Liver (tissue), 9 donors: Measurements from ENCODE around the gene SLC12A8. TPM values are rescaled to one million over a fixed set of nuclear protein-coding genes. Genes with fewer than 3 reads are reported as not detected.

ENCODE experiments used
- DNase-seq: peaks from one replicate; pipeline ENCODE4 v3.0.0-alpha.2; 2017; ENCODE audit warnings: low spot score
- H3K27ac ChIP-seq, 2 donors: one replicate each; pipeline ENCODE4 v1.7.0; 2013; ENCODE audit warnings: inconsistent platforms in 2 of 2, low read length in 2 of 2, control low read depth in 1 of 2, low read depth in 1 of 2, mild to moderate bottlenecking in 1 of 2
- H3K27me3 ChIP-seq, 4 donors: one replicate each; pipeline versions ENCODE4 v1.6.1 to v1.7.0; 2013; ENCODE audit warnings: low read length in 3 of 4, inconsistent platforms in 1 of 4, mild to moderate bottlenecking in 1 of 4, moderate library complexity in 1 of 4; ENCODE audit not compliant: control insufficient read depth in 4 of 4, insufficient read depth in 4 of 4
- H3K36me3 ChIP-seq, 4 donors: one replicate each; pipeline versions ENCODE4 v1.6.1 to v1.7.0; 2013; ENCODE audit warnings: low read length in 3 of 4, mild to moderate bottlenecking in 3 of 4, low read depth in 1 of 4, moderate library complexity in 1 of 4; ENCODE audit not compliant: control insufficient read depth in 4 of 4, insufficient read depth in 3 of 4
- H3K4me1 ChIP-seq, 4 donors: one replicate each; pipeline versions ENCODE4 v1.6.1 to v1.7.0; 2013; ENCODE audit warnings: low read length in 3 of 4, mild to moderate bottlenecking in 3 of 4, moderate library complexity in 1 of 4; ENCODE audit not compliant: control insufficient read depth in 4 of 4, insufficient read depth in 4 of 4
- H3K4me3 ChIP-seq, 3 donors: one replicate each; pipeline versions ENCODE4 v1.6.1 to v1.7.0; 2013; ENCODE audit warnings: low read length in 3 of 3, control low read depth in 1 of 3, low read depth in 1 of 3, mild to moderate bottlenecking in 1 of 3
- H3K9ac ChIP-seq, 2 donors: one replicate each; pipeline ENCODE4 v1.7.0; 2013; ENCODE audit warnings: low read length in 2 of 2, mild to moderate bottlenecking in 2 of 2, moderate library complexity in 2 of 2, control low read depth in 1 of 2, low read depth in 1 of 2
- H3K9me3 ChIP-seq, 4 donors: one replicate each; pipeline versions ENCODE4 v1.6.1 to v1.7.0; 2013; ENCODE audit warnings: low read length in 3 of 4; ENCODE audit not compliant: control insufficient read depth in 4 of 4
- FOXA2 ChIP-seq: IDR thresholded peaks from 2 replicates; pipeline ENCODE4 v1.6.1; 2016; ENCODE audit warnings: antibody characterized with exemption
- GABPA ChIP-seq, 2 donors: IDR thresholded peaks in 1 of 2; conservative IDR thresholded peaks in 1 of 2; 2 replicates each; pipeline ENCODE4 v1.6.1; 2016; ENCODE audit warnings: antibody characterized with exemption in 2 of 2, mild to moderate bottlenecking in 1 of 2, moderate library complexity in 1 of 2
- HNF4A ChIP-seq, 2 donors: conservative IDR thresholded peaks; 2 replicates each; pipeline ENCODE4 v1.6.1; 2016; ENCODE audit warnings: antibody characterized with exemption in 2 of 2, mild to moderate bottlenecking in 2 of 2
- HNF4G ChIP-seq: IDR thresholded peaks from 2 replicates; pipeline ENCODE4 v1.6.1; 2016; ENCODE audit warnings: antibody characterized with exemption
- JUND ChIP-seq, 2 donors: IDR thresholded peaks; 2 replicates each; pipeline ENCODE4 v1.6.1; 2016; ENCODE audit warnings: antibody characterized with exemption in 2 of 2
- RAD21 ChIP-seq, 2 donors: IDR thresholded peaks; 2 replicates each; pipeline ENCODE4 v1.6.1; 2016; ENCODE audit warnings: antibody characterized with exemption in 2 of 2, mild to moderate bottlenecking in 2 of 2
- RXRA ChIP-seq, 2 donors: IDR thresholded peaks; 2 replicates each; pipeline ENCODE4 v1.6.1; 2017 to 2018; ENCODE audit warnings: antibody characterized with exemption in 2 of 2, mild to moderate bottlenecking in 1 of 2
- SP1 ChIP-seq: IDR thresholded peaks from 2 replicates; pipeline ENCODE4 v1.6.1; 2018; ENCODE audit warnings: antibody characterized with exemption, mild to moderate bottlenecking
- TAF1 ChIP-seq: conservative IDR thresholded peaks from 2 replicates; pipeline ENCODE4 v1.6.1; 2016; ENCODE audit warnings: antibody characterized with exemption, mild to moderate bottlenecking
- YY1 ChIP-seq: IDR thresholded peaks from 2 replicates; pipeline ENCODE4 v1.6.1; 2016; ENCODE audit warnings: antibody characterized with exemption, mild to moderate bottlenecking
- WGBS: extraction: QIAGEN DNeasy Blood & Tissue Kit; methylation state at CpG from one replicate; pipeline ENCODE4 v1.1.7; 2013; 5-methylcytosine and 5-hydroxymethylcytosine counted together
- polyA plus RNA-seq, 2 donors: library from polyadenylated mRNA; stranded (reverse) in 1 of 2; unstranded in 1 of 2; fragments of 200-250 nt in 1 of 2; fragments of >200 nt in 1 of 2; fragmentation: Nextera tagmentation in 1 of 2; extraction: Ambion mirVana in 1 of 2; gene quantifications; one replicate each; pipeline versions ENCODE4 v1.2.1 to v1.2.3, GENCODE V29; 2013 to 2015
- total RNA-seq, 2 donors: library from RNA; depleted of rRNA; stranded (reverse); fragments of >200 nt; gene quantifications; one replicate each; pipeline ENCODE4 v1.2.3, GENCODE V29; 2014
- TF ChIP-seq, protein P1 (sequence below): IDR thresholded peaks from 2 replicates; pipeline ENCODE4 v1.6.1; 2016; ENCODE audit warnings: antibody characterized with exemption, mild to moderate bottlenecking
- TF ChIP-seq, protein P2 (sequence below): IDR thresholded peaks from 2 replicates; pipeline ENCODE4 v1.6.1; 2016; ENCODE audit warnings: antibody characterized with exemption
- TF ChIP-seq, protein P3 (sequence below): IDR thresholded peaks from 2 replicates; pipeline ENCODE4 v1.6.1; 2016; ENCODE audit warnings: antibody characterized with exemption
- TF ChIP-seq, protein P4 (sequence below): fragments of 150-350 bp; IDR thresholded peaks from 2 replicates; pipeline ENCODE4 v1.5.1; 2017; ENCODE audit warnings: improper control_type of control experiment, low read depth, low read length; ENCODE audit not compliant: missing input control
- TF ChIP-seq, protein P5 (sequence below): IDR thresholded peaks from 2 replicates; pipeline ENCODE4 v1.6.1; 2016; ENCODE audit warnings: antibody characterized with exemption
- donor health status: healthy.
- donor health status: healthy.
- donor health status: healthy.
- donor health status: healthy.
- donor health status: healthy.

SLC12A8 gene
- total and polyA plus RNA-seq, 4 donors: 2.7 to 20.3 (median 5.5) TPM

DNA sequence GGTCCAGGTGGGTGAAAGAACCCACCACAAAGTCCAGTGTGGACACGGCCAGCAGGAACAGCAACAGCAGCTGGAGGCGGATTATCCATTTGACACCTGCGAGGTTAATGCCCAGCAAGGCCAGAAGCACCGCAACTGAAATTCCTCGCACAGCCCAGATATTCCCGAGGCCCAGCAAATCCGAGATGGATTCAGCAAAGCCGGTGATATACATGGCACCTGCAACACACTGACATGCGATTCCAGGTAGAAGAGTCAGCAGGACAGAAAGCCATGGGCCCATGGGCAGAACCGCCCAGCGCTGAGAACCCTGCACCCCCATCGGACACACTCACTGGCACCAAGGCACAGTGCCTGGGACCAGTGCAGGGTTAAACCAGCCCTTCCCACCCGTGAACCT lies 34.8 kb downstream of the SLC12A8 start:
- no peak overlapping the region for H3K9ac ChIP-seq
- H3K27me3 ChIP-seq: no peaks in the 10 kb centered on the region
- H3K27ac ChIP-seq: no peak overlapping the region
- 98% methylated on average over 13 of the region's 13 CpGs for WGBS
- peaks cover 0 to 4% (median 0%) of the 10 kb centered on the region in 4 donors for H3K36me3 ChIP-seq
- no peak for DNase-seq
- no peaks in the 10 kb centered on the region for H3K4me1 ChIP-seq
- TF ChIP-seq RAD21 (IDR thresholded peaks at IDR 0.05) (no peak), GABPA (IDR thresholded peaks at IDR 0.05 in 1 of 2, conservative IDR thresholded peaks at IDR 0.05 in 1 of 2) (no peak), HNF4A (conservative IDR thresholded peaks at IDR 0.05) (no peak)
- H3K9me3 ChIP-seq: no peaks in the 10 kb centered on the region
- H3K4me3 ChIP-seq: no peak overlapping the region

DNA sequence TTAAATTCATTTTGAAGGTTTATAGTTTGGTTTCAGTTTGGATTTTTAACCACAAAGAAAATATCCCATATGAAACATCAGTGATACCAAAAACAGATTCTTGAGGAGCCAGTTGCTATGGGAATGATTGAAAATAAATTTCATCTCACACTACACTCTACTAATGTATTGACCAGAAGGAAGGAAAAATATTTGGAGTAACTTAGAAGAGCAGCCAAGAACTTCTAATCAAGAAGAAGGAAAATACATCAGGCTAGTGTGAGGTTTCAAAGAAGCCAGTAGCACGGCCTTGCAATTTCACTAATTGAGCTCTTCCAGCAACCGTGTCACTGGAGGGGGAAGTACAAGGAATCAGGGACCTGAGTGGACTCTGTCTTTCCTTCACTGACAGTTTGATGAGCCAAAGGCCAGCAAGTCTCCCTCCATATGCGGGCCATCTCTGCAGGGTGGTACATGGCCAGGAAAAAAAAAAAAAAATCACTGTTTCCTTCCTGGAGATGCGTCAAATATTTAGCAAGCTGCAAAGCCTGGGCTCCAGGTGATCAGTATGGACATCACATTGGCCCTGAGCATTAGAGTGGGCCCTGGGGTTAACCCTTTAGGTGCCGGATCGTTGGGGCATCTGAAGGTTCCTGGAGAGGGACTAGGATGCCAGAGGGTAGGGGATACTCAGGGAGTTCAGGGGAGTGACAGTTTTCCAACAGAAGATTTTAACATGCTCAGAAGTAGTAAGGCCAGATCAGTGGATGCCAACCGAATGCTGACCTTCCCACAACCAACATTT lies 37.1 kb downstream of the SLC12A8 start:
- no peaks in the 10 kb centered on the region for H3K4me1 ChIP-seq
- 89% methylated on average over 7 of the region's 7 CpGs for WGBS
- no peak for DNase-seq
- H3K36me3 ChIP-seq: peaks cover 0 to 4% (median 0%) of the 10 kb centered on the region in 4 donors
- no peak overlapping the region for H3K4me3 ChIP-seq
- H3K27me3 ChIP-seq: no peaks in the 10 kb centered on the region
- TF ChIP-seq, protein P1, sequence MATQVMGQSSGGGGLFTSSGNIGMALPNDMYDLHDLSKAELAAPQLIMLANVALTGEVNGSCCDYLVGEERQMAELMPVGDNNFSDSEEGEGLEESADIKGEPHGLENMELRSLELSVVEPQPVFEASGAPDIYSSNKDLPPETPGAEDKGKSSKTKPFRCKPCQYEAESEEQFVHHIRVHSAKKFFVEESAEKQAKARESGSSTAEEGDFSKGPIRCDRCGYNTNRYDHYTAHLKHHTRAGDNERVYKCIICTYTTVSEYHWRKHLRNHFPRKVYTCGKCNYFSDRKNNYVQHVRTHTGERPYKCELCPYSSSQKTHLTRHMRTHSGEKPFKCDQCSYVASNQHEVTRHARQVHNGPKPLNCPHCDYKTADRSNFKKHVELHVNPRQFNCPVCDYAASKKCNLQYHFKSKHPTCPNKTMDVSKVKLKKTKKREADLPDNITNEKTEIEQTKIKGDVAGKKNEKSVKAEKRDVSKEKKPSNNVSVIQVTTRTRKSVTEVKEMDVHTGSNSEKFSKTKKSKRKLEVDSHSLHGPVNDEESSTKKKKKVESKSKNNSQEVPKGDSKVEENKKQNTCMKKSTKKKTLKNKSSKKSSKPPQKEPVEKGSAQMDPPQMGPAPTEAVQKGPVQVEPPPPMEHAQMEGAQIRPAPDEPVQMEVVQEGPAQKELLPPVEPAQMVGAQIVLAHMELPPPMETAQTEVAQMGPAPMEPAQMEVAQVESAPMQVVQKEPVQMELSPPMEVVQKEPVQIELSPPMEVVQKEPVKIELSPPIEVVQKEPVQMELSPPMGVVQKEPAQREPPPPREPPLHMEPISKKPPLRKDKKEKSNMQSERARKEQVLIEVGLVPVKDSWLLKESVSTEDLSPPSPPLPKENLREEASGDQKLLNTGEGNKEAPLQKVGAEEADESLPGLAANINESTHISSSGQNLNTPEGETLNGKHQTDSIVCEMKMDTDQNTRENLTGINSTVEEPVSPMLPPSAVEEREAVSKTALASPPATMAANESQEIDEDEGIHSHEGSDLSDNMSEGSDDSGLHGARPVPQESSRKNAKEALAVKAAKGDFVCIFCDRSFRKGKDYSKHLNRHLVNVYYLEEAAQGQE: no peak
- TF ChIP-seq FOXA2 (no peak), RXRA (IDR thresholded peaks at IDR 0.05) (no peak)
- no peak overlapping the region for H3K27ac ChIP-seq
- no peak overlapping the region for H3K9ac ChIP-seq
- H3K9me3 ChIP-seq: no peaks in the 10 kb centered on the region

DNA sequence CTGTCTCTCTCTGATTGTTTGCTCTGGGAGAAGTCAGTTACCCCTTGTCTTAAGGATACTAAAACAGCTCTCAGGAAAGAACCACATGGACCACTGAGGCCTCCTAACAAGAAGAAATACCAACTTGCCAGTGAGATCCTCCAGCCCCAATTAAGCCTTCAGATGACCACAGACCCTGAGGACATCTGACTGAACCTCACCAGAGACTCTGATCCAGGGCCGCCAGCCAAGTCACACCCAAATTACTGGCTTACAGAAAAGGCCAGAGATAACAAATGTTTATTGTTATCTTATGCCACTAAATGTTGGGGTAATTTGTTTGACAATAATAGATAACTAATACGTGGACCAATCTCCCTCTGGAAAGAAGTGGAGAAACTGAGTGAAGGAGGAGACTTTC lies 40.2 kb downstream of the SLC12A8 start:
- WGBS: 89% methylated on average over 2 of the region's 2 CpGs
- H3K27ac ChIP-seq: no peak overlapping the region
- no peaks in the 10 kb centered on the region for H3K36me3 ChIP-seq
- H3K4me3 ChIP-seq: no peak overlapping the region
- H3K9me3 ChIP-seq: no peaks in the 10 kb centered on the region
- no peaks in the 10 kb centered on the region for H3K4me1 ChIP-seq
- no peaks in the 10 kb centered on the region for H3K27me3 ChIP-seq
- H3K9ac ChIP-seq: no peak overlapping the region
- DNase-seq: no peak
- TF ChIP-seq YY1 (no peak), HNF4G (no peak), JUND (IDR thresholded peaks at IDR 0.05) (no peak), GABPA (IDR thresholded peaks at IDR 0.05 in 1 of 2, conservative IDR thresholded peaks at IDR 0.05 in 1 of 2) (no peak), HNF4A (conservative IDR thresholded peaks at IDR 0.05) (no peak), RXRA (IDR thresholded peaks at IDR 0.05) (no peak), FOXA2 (no peak), SP1 (no peak), TAF1 (no peak)
- TF ChIP-seq, protein P2, sequence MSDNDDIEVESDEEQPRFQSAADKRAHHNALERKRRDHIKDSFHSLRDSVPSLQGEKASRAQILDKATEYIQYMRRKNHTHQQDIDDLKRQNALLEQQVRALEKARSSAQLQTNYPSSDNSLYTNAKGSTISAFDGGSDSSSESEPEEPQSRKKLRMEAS: no peak
- TF ChIP-seq, protein P3, sequence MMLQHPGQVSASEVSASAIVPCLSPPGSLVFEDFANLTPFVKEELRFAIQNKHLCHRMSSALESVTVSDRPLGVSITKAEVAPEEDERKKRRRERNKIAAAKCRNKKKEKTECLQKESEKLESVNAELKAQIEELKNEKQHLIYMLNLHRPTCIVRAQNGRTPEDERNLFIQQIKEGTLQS: no peak
- TF ChIP-seq, protein P1: no peak
- TF ChIP-seq, protein P4, sequence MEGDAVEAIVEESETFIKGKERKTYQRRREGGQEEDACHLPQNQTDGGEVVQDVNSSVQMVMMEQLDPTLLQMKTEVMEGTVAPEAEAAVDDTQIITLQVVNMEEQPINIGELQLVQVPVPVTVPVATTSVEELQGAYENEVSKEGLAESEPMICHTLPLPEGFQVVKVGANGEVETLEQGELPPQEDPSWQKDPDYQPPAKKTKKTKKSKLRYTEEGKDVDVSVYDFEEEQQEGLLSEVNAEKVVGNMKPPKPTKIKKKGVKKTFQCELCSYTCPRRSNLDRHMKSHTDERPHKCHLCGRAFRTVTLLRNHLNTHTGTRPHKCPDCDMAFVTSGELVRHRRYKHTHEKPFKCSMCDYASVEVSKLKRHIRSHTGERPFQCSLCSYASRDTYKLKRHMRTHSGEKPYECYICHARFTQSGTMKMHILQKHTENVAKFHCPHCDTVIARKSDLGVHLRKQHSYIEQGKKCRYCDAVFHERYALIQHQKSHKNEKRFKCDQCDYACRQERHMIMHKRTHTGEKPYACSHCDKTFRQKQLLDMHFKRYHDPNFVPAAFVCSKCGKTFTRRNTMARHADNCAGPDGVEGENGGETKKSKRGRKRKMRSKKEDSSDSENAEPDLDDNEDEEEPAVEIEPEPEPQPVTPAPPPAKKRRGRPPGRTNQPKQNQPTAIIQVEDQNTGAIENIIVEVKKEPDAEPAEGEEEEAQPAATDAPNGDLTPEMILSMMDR: no peak
- TF ChIP-seq, protein P5, sequence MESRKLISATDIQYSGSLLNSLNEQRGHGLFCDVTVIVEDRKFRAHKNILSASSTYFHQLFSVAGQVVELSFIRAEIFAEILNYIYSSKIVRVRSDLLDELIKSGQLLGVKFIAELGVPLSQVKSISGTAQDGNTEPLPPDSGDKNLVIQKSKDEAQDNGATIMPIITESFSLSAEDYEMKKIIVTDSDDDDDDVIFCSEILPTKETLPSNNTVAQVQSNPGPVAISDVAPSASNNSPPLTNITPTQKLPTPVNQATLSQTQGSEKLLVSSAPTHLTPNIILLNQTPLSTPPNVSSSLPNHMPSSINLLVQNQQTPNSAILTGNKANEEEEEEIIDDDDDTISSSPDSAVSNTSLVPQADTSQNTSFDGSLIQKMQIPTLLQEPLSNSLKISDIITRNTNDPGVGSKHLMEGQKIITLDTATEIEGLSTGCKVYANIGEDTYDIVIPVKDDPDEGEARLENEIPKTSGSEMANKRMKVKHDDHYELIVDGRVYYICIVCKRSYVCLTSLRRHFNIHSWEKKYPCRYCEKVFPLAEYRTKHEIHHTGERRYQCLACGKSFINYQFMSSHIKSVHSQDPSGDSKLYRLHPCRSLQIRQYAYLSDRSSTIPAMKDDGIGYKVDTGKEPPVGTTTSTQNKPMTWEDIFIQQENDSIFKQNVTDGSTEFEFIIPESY: no peak
